ENCODE measurements around the gene TIAM1.
A peak's percentile ranks its signal among the peaks of the same experiment; 100 is the strongest.

Gene TIAM1

GRCh38 chr21:31201144-31201543, 142.9 kb downstream of the TIAM1 start:
- DNase-seq: no peak

- peak; percentile 86 for DNase-seq
Measured at GRCh38 chr21:31198575-31198974, 145.5 kb downstream of the TIAM1 start.

- no peak for DNase-seq
Measured at GRCh38 chr21:31196724-31197123, 147.3 kb downstream of the TIAM1 start.

GRCh38 chr21:31195334-31196015, 148.6 kb downstream of the TIAM1 start:
- peak; percentile 48 for DNase-seq

- no peak for DNase-seq
Measured at GRCh38 chr21:31194510-31195293, 149.4 kb downstream of the TIAM1 start.

GRCh38 chr21:31193761-31194160, 150.3 kb downstream of the TIAM1 start:
- no peak for DNase-seq

GRCh38 chr21:31191553-31191952, 152.5 kb downstream of the TIAM1 start:
- no peak for DNase-seq

- no peak for DNase-seq
Measured at GRCh38 chr21:31190516-31190915, 153.5 kb downstream of the TIAM1 start.

- DNase-seq: no peak
Measured at GRCh38 chr21:31187499-31187898, 156.6 kb downstream of the TIAM1 start.

- no peak for DNase-seq
Measured at GRCh38 chr21:31186916-31187315, 157.1 kb downstream of the TIAM1 start.

GRCh38 chr21:31185663-31186062, 158.4 kb downstream of the TIAM1 start:
- DNase-seq: no peak

- DNase-seq: no peak
Measured at GRCh38 chr21:31184876-31185275, 159.2 kb downstream of the TIAM1 start.

- peak; percentile 32 for DNase-seq
Measured at GRCh38 chr21:31184459-31184858, 159.6 kb downstream of the TIAM1 start.

GRCh38 chr21:31182231-31183140, 161.6 kb downstream of the TIAM1 start:
- no peak for DNase-seq

GRCh38 chr21:31181082-31181750, 162.8 kb downstream of the TIAM1 start:
- no peak for DNase-seq

GRCh38 chr21:31180256-31181081, 163.6 kb downstream of the TIAM1 start:
- peak; percentile 50 for DNase-seq

- DNase-seq: no peak
Measured at GRCh38 chr21:31176725-31177124, 167.3 kb downstream of the TIAM1 start.

- peak; percentile 64 for DNase-seq
Measured at GRCh38 chr21:31176080-31176551, 167.9 kb downstream of the TIAM1 start.

GRCh38 chr21:31173881-31174555, 170.0 kb downstream of the TIAM1 start:
- DNase-seq: peak; percentile 30

GRCh38 chr21:31172328-31172727, 171.7 kb downstream of the TIAM1 start:
- no peak for DNase-seq

All from inflammatory macrophage treated with lipopolysaccharide for 4 hours (primary cell).